Sigmoid colon (tissue), 4 donors: ENCODE data around the gene NHSL2.

Source experiments
- EP300 ChIP-seq, 4 donors: sonication (generic); formaldehyde crosslinking; IDR thresholded peaks; one replicate each; pipeline ENCODE4 v1.6.1; 2017; ENCODE audit warnings: antibody characterized with exemption in 4 of 4
- POLR2A ChIP-seq, 2 donors: fragments of 450-650 bp; IDR thresholded peaks; one replicate each; pipeline ENCODE4 v1.6.1; 2016; ENCODE audit warnings: antibody characterized with exemption in 2 of 2, mild to moderate bottlenecking in 2 of 2, moderate library complexity in 2 of 2
- POLR2AphosphoS5 ChIP-seq, 4 donors: sonication (generic); formaldehyde crosslinking; IDR thresholded peaks; one replicate each; pipeline ENCODE4 v1.6.1; 2017; ENCODE audit warnings: antibody characterized with exemption in 4 of 4
- TF ChIP-seq, protein P1 (sequence below), 4 experiments: fragments of 450-650 bp in 3 of 4; fragments of 200-600 bp in 1 of 4; IDR thresholded peaks; one replicate each; pipeline ENCODE4 v1.5.1; 2016 to 2019; ENCODE audit warnings: antibody characterized with exemption in 4 of 4, mild to moderate bottlenecking in 3 of 4, moderate library complexity in 2 of 4

DNA sequence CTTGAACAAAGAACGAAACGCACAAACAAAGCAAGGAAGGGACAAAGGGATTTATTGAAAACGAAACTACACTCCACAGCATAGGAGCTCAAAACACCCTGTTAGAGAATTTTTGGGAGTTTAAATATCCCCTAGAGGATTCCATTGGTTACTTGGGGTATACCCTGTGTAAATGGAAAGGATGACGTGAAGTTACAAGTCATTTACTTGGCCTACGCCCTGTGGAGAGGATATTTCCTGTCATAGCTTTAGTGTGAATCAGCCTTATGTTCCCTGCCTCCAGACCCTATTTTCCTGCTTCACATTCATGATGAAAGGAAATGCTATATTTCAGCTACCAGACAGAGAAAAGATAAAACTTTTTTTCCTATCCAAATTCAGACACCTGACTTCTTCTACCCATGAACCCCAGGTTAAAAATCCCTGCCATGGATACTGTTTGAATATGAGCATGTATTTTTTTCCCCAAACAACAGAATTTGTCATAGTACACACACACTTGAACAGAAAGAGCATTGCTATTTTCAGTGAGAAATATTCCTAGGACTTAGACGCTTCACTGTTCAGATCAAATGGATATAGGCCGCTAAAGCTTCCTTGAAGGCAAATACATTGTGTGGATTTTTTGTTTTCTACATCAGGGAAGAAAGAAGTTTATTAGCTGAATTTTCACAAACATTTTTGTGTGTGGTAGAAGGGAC, 291.3 kb downstream of the NHSL2 start:
- TF ChIP-seq POLR2A (IDR thresholded peaks at IDR 0.05), result no peak
- TF ChIP-seq, protein P1, sequence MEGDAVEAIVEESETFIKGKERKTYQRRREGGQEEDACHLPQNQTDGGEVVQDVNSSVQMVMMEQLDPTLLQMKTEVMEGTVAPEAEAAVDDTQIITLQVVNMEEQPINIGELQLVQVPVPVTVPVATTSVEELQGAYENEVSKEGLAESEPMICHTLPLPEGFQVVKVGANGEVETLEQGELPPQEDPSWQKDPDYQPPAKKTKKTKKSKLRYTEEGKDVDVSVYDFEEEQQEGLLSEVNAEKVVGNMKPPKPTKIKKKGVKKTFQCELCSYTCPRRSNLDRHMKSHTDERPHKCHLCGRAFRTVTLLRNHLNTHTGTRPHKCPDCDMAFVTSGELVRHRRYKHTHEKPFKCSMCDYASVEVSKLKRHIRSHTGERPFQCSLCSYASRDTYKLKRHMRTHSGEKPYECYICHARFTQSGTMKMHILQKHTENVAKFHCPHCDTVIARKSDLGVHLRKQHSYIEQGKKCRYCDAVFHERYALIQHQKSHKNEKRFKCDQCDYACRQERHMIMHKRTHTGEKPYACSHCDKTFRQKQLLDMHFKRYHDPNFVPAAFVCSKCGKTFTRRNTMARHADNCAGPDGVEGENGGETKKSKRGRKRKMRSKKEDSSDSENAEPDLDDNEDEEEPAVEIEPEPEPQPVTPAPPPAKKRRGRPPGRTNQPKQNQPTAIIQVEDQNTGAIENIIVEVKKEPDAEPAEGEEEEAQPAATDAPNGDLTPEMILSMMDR (IDR thresholded peaks at IDR 0.05), result no peak
- no peak for TF ChIP-seq EP300 (IDR thresholded peaks at IDR 0.05)
- TF ChIP-seq POLR2AphosphoS5 (IDR thresholded peaks at IDR 0.05), result no peak
